ACC112 (cell line): ENCODE results near the gene MAGI2.
"Not testable (repeated sequence)": the region's sequence is repeated elsewhere in the genome, so short reads cannot be mapped to it uniquely, and the experiment has no call there.

Experiments used
- H2AFZ ChIP-seq: fragments of 200-600 bp; sonication (generic); one replicate; pipeline ENCODE4 v1.6.0; 2017; ENCODE audit warnings: antibody characterized with exemption, low read length; ENCODE audit not compliant: unreplicated experiment
- H3K27ac ChIP-seq: fragments of 200-600 bp; sonication (generic); 2 replicates; pipeline ENCODE4 v1.5.1; 2014; ENCODE audit warnings: low read depth, mild to moderate bottlenecking, antibody characterized with exemption, low read length, moderate library complexity
- H3K27me3 ChIP-seq: fragments of 200-600 bp; sonication (generic); 2 replicates; pipeline ENCODE4 v1.6.1; 2014; ENCODE audit warnings: mild to moderate bottlenecking, antibody characterized with exemption, low read length, moderate library complexity, mixed read lengths; ENCODE audit not compliant: insufficient read depth
- H3K36me3 ChIP-seq: fragments of 200-600 bp; sonication (generic); 2 replicates; pipeline ENCODE4 v1.6.1; 2016; ENCODE audit warnings: mild to moderate bottlenecking, antibody characterized with exemption, low read length, moderate library complexity, mixed read lengths; ENCODE audit not compliant: insufficient read depth
- H3K4me1 ChIP-seq: fragments of 200-600 bp; sonication (generic); one replicate; pipeline ENCODE4 v1.6.1; 2016; ENCODE audit warnings: low read length, mixed read lengths; ENCODE audit not compliant: insufficient read depth, unreplicated experiment, control insufficient read depth
- H3K4me3 ChIP-seq: fragments of 200-600 bp; sonication (generic); 2 replicates; pipeline ENCODE4 v1.5.1; 2014; ENCODE audit warnings: mild to moderate bottlenecking, low read depth, low read length
- H3K79me2 ChIP-seq: fragments of 200-600 bp; sonication (generic); one replicate; pipeline ENCODE4 v1.6.0; 2016; ENCODE audit warnings: low read length; ENCODE audit not compliant: control insufficient read depth, unreplicated experiment, insufficient read depth

MAGI2 gene

GRCh38 chr7:79452495-79453265 is 787 bp downstream of the MAGI2 start:
- Histone ChIP-seq H3K27ac (peak overlapping the region; percentile 73), H3K4me1 (peaks cover 36% of the 10 kb centered on the region), H2AFZ (peak overlapping the region; percentile 98), H3K36me3 (peaks cover under 1% of the 10 kb centered on the region; the same call in 1 of the 2 replicates), H3K79me2 (peaks cover 47% of the 10 kb centered on the region), H3K27me3 (no peaks in the 10 kb centered on the region), H3K4me3 (peak overlapping the region; percentile 80)

- Histone ChIP-seq H3K4me3 (peak overlapping the region; percentile 80), H3K27ac (peak overlapping the region; percentile 73), H3K36me3 (no peaks in the 10 kb centered on the region; the same call in 1 of the 2 replicates), H3K79me2 (peaks cover 40% of the 10 kb centered on the region), H2AFZ (peak overlapping the region; percentile 98), H3K27me3 (no peaks in the 10 kb centered on the region), H3K4me1 (peaks cover 36% of the 10 kb centered on the region)
Measured at GRCh38 chr7:79452032-79452494, 1.4 kb downstream of the MAGI2 start.

DNA sequence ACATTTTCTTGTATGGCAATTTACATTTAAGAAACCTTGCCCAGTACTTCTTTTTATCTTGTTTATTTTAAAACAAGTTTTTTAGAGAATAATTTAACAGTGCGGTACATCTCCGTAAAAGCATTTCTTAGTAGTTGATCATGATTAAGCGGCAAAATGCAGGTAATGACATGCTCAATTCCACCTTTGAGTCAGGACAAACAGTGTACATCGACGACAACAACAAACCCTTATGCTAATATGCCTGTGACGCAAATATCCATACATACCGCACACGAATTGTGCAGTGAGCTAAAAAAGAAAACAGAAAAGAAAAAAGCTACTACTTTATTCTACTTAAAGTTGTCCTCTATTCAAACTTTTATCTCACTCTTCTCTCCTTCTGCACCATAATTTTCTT is 1.9 kb downstream of the MAGI2 start:
- no peaks in the 10 kb centered on the region; the same call in 1 of the 2 replicates for H3K36me3 ChIP-seq
- H3K27me3 ChIP-seq: no peaks in the 10 kb centered on the region
- peak overlapping the region; percentile 98 for H2AFZ ChIP-seq
- H3K79me2 ChIP-seq: peaks cover 36% of the 10 kb centered on the region
- H3K4me1 ChIP-seq: peaks cover 36% of the 10 kb centered on the region
- peak overlapping the region; percentile 73 for H3K27ac ChIP-seq
- H3K4me3 ChIP-seq: peak overlapping the region; percentile 80

DNA sequence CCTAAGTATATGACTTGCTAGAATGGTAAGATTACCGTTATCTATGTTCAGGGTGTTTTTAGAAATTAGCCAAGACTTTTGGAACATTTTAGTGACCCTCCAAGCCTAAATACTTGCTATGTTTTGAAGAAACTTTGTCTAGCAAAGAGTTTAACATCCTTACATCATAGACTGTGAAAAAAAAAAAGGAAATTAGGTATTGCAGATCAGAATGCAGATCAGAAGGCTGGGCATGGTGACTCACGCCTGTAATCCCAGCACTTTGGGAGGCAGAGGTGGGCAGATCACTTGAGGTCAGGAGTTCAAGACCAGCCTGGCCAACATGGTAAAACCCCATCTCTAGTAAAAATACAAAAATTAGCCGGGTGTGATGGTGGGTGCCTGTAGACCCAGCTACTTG is 10.7 kb downstream of the MAGI2 start:
- not testable (repeated sequence) for H3K27ac ChIP-seq, H3K36me3 ChIP-seq, H3K79me2 ChIP-seq, H3K27me3 ChIP-seq, H3K4me3 ChIP-seq, H2AFZ ChIP-seq, H3K4me1 ChIP-seq

DNA sequence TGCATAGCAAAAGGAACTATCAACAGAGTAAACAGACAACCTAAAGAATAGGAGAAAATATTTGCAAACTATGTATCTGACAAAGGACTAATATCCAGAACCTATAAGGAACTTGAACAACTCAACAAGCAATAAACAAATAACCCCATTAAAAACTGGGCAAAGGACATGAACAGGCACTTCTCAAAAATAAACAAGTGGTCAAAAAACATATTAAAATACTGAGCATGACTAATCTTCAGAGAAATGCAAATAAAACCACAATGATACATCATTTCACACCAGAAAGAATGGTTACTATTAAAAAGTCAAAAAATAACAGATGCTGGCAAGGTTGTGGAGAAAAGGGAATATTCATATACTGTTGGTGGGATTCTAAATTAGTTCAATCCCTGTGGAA is 17.1 kb downstream of the MAGI2 start:
- H2AFZ ChIP-seq: no peak overlapping the region
- no peaks in the 10 kb centered on the region for H3K27me3 ChIP-seq
- H3K79me2 ChIP-seq: no peaks in the 10 kb centered on the region
- no peaks in the 10 kb centered on the region for H3K36me3 ChIP-seq
- H3K4me1 ChIP-seq: peaks cover 6% of the 10 kb centered on the region
- no peak overlapping the region for H3K27ac ChIP-seq
- H3K4me3 ChIP-seq: no peak overlapping the region

- H3K27me3 ChIP-seq: no peaks in the 10 kb centered on the region
- no peak overlapping the region for H3K27ac ChIP-seq
- no peak overlapping the region for H3K4me3 ChIP-seq
- no peak overlapping the region for H2AFZ ChIP-seq
- H3K4me1 ChIP-seq: peaks cover 6% of the 10 kb centered on the region
- no peaks in the 10 kb centered on the region for H3K79me2 ChIP-seq
- H3K36me3 ChIP-seq: no peaks in the 10 kb centered on the region
Measured at GRCh38 chr7:79434867-79435266, 18.6 kb downstream of the MAGI2 start.

GRCh38 chr7:79434098-79434497 is 19.4 kb downstream of the MAGI2 start:
- no peak overlapping the region for H3K4me3 ChIP-seq
- H3K36me3 ChIP-seq: no peaks in the 10 kb centered on the region
- H3K27me3 ChIP-seq: no peaks in the 10 kb centered on the region
- no peak overlapping the region for H3K27ac ChIP-seq
- H3K79me2 ChIP-seq: no peaks in the 10 kb centered on the region
- H2AFZ ChIP-seq: no peak overlapping the region
- peaks cover 6% of the 10 kb centered on the region for H3K4me1 ChIP-seq

DNA sequence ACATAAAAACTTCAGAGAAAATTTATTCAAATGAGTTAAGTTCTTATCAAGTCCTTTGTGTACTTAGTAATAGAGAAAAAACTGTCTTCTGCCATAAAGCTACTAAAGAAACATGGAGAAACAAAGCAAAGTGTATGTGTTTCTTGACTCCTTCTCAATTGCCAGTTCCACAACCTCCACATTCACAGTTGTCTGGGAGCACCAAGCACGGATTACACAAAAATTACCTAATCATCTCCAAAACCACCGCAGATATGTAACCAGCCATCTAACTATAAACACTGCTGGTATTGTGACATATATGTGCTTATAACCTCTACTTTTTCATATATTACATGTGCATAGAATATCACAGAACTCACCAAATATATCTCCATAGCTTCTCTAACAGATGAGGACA is 23.1 kb downstream of the MAGI2 start:
- H3K4me1 ChIP-seq: peaks cover 6% of the 10 kb centered on the region
- no peak overlapping the region for H3K4me3 ChIP-seq
- H3K27me3 ChIP-seq: no peaks in the 10 kb centered on the region
- H3K79me2 ChIP-seq: no peaks in the 10 kb centered on the region
- H3K27ac ChIP-seq: no peak overlapping the region
- no peaks in the 10 kb centered on the region for H3K36me3 ChIP-seq
- no peak overlapping the region for H2AFZ ChIP-seq

GRCh38 chr7:79425665-79426064 is 27.8 kb downstream of the MAGI2 start:
- Histone ChIP-seq H3K27me3 (no peaks in the 10 kb centered on the region), H3K4me3 (no peak overlapping the region), H3K36me3 (no peaks in the 10 kb centered on the region), H2AFZ (no peak overlapping the region), H3K27ac (no peak overlapping the region), H3K79me2 (no peaks in the 10 kb centered on the region), H3K4me1 (peaks cover 4% of the 10 kb centered on the region)

GRCh38 chr7:79421751-79422150 is 31.7 kb downstream of the MAGI2 start:
- Histone ChIP-seq H3K79me2 (no peaks in the 10 kb centered on the region), H3K4me3 (no peak overlapping the region), H3K4me1 (peaks cover 11% of the 10 kb centered on the region), H3K27ac (no peak overlapping the region), H2AFZ (no peak overlapping the region), H3K36me3 (no peaks in the 10 kb centered on the region), H3K27me3 (no peaks in the 10 kb centered on the region)

DNA sequence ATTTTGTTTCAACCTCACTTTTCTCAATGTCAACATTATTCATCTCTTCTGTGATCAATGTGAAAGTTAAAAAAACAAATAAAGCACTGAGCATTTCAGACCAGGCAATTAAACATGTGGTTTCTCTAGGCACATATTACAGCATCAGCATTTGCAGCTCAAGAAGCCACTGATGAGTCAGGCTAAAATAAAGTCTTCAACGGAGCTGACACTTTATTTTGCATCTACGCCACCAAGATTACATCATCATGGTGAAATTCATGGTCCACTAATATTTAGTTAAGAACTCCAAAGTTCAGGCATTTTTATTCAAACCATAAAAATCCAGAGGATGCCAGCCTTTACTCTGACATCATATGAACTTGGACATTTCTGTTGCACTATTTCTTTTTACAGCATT is 33.0 kb downstream of the MAGI2 start:
- Histone ChIP-seq H2AFZ (no peak overlapping the region), H3K79me2 (no peaks in the 10 kb centered on the region), H3K27ac (peak overlapping the region; percentile 25; the same call in 1 of the 2 replicates), H3K27me3 (no peaks in the 10 kb centered on the region), H3K4me1 (peaks cover 11% of the 10 kb centered on the region), H3K36me3 (no peaks in the 10 kb centered on the region), H3K4me3 (no peak overlapping the region)
